Cerebellar nuclear complex (tissue), 1 donor: ENCODE results near the gene HMOX2.

Source experiments
- DNase-seq, 2 experiments: peaks; one replicate each; lab custom pipeline; 2025; lab: John Stamatoyannopoulos, UW

The HMOX2 gene

DNA sequence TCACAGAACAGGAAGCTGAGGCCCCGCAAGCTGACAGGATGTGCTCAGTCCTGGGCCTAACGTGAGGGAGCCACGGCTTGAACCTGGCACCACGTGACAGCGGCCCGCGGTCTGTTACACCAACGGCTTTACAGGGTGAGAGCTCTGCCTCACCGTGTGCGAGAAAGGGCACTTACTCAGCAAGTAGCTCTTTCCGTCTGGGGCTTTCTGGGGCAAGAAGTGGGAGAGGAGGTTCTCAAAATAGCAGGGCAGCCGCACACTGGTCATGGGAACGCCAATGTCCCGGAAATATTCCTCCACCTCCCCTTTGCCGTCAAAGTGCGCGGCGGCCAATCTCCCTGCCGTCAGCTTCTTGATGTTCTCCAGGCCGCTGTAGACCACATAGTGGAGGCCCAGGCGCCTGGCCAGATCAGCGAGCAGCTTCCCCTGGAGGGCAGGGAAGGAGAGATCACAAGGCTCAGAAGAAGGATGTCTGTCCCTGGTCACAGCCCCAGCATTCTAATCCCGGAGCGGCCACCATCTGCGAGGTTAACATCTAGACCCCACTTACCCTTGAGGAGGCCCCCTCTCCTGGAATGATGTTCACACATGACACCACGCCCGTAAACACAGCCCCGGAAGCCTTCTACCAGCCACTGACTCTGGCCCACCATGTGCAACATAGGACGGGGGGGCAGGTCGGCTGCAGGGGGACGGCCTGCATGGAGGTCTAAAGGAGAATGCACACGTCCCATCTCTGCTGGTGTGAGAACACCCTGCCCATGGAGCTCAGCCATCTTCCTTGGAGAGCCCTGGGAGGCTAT, 10.0 kb upstream of the HMOX2 start:
- no peak for DNase-seq

DNA sequence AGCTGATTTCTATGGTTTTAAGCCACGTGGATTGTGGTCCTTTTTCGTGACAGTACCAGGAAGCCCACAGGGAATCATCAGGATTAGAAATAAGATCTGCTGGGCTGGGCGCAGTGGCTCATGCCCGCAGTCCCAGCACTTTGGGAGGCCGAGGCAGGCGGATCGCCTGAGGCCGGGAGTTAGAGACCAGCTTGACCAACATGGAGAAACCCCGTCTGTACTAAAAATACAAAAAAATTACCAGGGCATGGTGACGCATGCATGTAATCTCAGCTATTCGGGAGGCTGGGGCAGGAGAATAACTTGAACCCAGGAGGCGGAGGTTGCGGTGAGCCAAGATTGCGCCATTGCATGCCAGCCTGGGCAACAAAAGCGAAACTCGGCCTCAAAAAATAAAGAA, 8.3 kb upstream of the HMOX2 start:
- DNase-seq: no peak

GRCh38 chr16:4468972-4469371, 7.2 kb upstream of the HMOX2 start:
- no peak for DNase-seq

GRCh38 chr16:4471869-4472268, 4.3 kb upstream of the HMOX2 start:
- no peak for DNase-seq

- DNase-seq: no peak
Measured at GRCh38 chr16:4472880-4473279, 3.3 kb upstream of the HMOX2 start.

GRCh38 chr16:4474192-4474961, 1.8 kb upstream of the HMOX2 start, which contains the start of gene NMRAL1:
Gene NMRAL1 (minus strand): TSS chr16:4474625. CDS start chr16:4474132, 493 bp downstream.
- no peak for DNase-seq

DNA sequence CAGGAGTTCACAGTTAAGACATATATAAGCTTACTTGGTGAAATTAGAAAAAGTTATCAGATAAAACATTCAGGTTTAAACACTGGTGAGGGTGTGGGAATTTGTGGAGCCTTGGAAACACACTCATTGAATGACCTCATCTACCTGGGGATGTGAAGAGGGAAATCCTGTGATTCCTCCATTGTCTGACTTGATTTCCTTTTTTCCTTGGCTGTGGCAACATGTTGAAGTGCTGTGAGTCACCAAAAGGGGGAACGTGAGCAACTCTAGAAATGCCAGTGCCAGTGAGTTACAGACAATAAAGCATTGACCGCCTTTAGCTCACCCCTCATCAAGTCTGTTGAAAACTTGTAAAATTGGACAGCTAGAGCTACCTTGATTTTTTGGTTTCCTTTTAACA, 1.8 kb downstream of the HMOX2 start:
- no peak for DNase-seq

- DNase-seq: no peak
Measured at GRCh38 chr16:4481526-4481925, 5.3 kb downstream of the HMOX2 start.

GRCh38 chr16:4481963-4482362, 5.8 kb downstream of the HMOX2 start:
- no peak for DNase-seq

GRCh38 chr16:4486126-4486893, 10.1 kb downstream of the HMOX2 start:
- no peak for DNase-seq

- DNase-seq: no peak
Measured at GRCh38 chr16:4487955-4488498, 11.8 kb downstream of the HMOX2 start.

DNA sequence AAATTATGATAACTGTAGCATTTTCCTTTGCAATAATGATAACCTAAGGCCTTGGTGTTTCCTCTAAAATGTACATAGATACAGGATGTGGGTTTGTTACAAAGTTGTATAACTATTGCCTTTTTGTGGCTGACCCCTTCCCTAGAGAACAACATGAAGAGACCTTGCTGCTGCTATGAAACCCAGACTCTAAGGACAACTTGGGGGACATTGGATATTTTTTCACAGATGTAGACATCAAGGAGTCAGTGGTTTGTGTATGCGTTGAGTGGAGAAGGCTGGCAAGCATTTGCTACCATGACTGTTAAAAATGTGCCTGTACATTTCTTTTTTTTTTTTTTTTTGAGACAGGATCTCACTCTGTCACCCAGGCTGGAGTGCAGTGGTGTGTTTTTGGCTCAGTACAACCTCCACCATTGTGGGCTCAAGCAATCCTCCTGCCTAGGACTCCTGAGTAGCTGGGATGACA, 12.3 kb downstream of the HMOX2 start:
- DNase-seq: no peak

DNA sequence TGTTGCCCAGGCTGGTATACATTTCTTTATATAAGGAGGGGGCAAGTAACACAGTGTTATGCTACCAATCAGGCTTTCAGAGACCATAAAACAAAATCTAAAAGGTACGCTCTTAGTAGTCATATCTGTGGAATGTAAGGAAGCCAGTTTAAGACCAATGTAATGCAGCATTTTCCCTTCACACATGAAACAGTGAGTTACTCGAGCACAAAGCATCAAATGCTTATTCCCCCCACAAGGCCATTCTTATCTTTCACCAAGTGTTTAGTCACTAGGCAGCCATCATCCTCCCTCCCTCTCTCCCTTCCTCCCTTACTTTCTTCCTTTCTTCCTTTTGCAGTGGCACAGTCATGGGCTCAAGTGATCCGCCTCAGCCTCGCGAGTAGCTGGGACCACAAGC, 12.8 kb downstream of the HMOX2 start:
- DNase-seq: no peak

DNA sequence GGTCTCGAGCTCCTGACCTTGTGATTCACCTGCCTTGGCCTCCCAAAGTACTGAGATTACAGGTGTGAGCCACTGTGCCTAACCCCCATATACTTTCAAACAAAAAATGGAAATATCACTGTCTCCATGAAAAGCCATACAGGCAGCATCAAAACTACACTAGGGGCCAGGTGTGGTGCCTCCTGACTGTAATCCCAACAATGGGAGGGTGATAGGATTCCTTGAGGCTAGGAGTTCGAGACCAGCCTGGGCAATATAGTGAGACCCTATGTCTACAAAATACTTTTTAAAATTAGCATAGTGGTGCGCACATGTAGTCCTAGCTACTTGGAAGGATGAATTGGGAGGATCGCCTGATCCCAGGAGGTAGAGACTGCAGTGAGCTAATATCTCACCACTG, 15.7 kb downstream of the HMOX2 start:
- no peak for DNase-seq

DNA sequence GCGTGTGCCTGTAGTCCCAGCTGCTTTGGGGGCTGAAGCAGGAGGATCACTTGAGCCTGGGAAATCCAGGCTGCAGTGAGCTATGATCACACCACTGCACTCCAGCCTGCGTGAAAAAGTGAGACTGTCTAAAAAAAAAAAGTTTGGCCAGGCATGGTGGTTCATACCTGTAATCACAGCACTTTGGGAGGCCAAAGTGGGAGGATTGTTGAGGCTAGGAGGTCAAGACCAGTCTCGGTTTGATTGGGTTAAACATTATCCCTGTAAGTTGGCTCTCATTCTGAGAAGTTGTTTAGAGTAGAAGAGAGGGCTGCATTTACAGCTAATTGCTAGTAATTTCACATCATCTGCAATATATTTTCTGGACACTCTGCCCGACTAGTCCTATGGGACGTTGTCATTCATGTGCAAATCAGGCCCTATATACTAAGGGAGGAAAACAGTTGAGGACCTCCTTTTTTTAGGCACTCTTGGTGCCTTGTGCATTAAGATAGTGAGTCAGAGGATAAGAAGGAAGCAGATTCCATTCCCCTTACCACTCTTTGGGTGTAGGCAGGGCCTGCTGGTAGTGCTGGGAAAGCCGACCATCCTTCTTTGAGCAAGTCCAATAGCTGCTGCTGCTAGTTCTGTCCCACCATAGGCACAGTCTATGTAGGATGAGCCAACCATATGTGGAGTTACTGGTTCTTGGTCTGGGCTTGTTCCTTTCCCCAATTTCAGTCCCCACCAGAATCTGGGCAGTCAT, 18.7 kb downstream of the HMOX2 start:
- no peak for DNase-seq

GRCh38 chr16:4495766-4496165, 19.6 kb downstream of the HMOX2 start:
- no peak for DNase-seq

GRCh38 chr16:4496305-4496704, 20.1 kb downstream of the HMOX2 start:
- no peak for DNase-seq

DNA sequence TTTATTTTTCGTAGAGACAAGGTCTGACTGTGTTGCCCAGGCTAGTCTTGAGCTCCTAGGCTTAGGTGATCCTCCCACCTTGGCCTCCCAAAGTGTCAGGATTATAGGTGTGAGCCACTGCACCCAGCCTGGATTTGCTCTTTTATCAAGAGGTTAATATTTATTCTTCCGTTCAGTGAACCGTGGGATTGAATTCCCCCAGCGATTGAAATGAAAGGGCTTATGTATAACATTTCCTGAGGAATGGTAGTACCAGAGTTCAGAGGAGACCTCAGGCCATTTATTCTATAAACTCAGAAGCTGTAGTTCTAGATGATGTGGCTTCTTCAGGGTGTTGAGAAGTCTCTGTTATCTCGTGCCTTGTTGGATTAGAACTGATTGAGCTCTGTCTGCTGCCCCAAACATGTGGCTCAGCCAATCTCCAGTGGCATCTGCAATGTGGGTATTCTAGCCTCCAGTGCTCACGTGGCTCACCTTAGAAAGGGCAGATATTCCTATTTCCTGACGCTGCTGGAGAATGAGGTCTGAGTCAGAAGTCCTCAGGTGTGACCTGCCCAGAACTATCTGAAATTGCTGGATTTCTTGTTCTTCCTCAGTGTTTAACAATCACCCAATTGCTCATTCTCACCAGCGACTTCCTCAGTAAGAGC, 22.5 kb downstream of the HMOX2 start:
- DNase-seq: no peak

DNA sequence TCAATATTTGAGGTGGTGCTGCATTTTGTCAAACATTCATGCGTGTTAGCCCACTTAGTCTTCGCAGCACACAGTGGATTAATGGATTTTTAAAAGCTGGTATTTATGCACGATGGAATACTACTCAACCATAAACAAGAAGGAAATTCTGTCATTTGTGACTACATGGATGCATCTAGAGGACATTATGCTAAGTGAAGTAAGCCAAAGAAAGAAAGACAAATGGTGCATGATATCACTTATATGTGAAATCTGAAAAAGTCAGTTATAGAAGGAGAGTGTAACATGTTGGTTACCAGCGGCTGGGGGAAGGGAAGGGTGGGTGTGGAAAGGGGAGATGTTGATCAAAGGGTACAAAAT, 23.0 kb downstream of the HMOX2 start:
- no peak for DNase-seq

DNA sequence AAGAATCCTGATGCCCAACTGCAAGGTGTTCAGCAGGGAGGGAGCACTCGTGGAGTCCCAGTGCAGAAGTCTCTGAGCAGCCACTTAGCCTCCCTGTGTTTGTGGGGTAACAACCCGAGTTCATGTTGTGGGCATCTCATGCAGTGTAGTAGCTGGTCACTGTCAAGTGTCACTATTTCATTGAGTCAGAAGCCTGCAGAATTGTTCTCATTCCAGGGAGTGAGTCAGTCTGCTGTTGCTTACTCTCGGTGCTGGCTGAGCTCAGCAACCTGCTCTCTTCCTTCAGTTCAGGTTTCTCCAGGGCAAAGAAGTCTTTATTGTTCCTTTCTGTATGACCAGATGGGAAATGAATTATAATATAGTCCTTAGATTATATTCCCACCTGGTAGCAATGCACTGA, 24.1 kb downstream of the HMOX2 start:
- DNase-seq: no peak

GRCh38 chr16:4501071-4501478, 24.9 kb downstream of the HMOX2 start:
- DNase-seq: no peak
